Measurements from ENCODE around the gene MIDN.

GRCh38 chr19:1226522-1227303 lies 21.7 kb upstream of the MIDN start:
- TF ChIP-seq EZH2phosphoT487 (IDR thresholded peaks at IDR 0.05; ENCODE audit: borderline replicate concordance, low read length) (no peak), CTCF (IDR thresholded peaks at IDR 0.05; ENCODE audit: low read depth, low read length, poor library complexity, severe bottlenecking) (no peak)
